NCI-H146 treated with DMSO at 0.1 percent for 48 hours (cell line): ENCODE results near the gene SEMA7A.

Experiments
- DNase-seq: peaks from one replicate; lab custom pipeline; 2025; ENCODE audit not compliant: unreplicated experiment; lab: John Stamatoyannopoulos, UW

The SEMA7A gene

GRCh38 chr15:74431645-74432044 lies 2.1 kb downstream of the SEMA7A start:
- no peak for DNase-seq

GRCh38 chr15:74431116-74431515 lies 2.6 kb downstream of the SEMA7A start:
- DNase-seq: no peak

GRCh38 chr15:74430510-74430951 lies 3.2 kb downstream of the SEMA7A start:
- no peak for DNase-seq

- no peak for DNase-seq
Observed at GRCh38 chr15:74429781-74430400, 3.9 kb downstream of the SEMA7A start.

GRCh38 chr15:74428970-74429780 lies 4.6 kb downstream of the SEMA7A start:
- no peak for DNase-seq

GRCh38 chr15:74428442-74428787 lies 5.3 kb downstream of the SEMA7A start:
- DNase-seq: no peak

- no peak for DNase-seq
Observed at GRCh38 chr15:74427607-74428441, 5.9 kb downstream of the SEMA7A start.

- DNase-seq: no peak
Observed at GRCh38 chr15:74426404-74427281, 7.1 kb downstream of the SEMA7A start.

GRCh38 chr15:74425630-74426029 lies 8.1 kb downstream of the SEMA7A start:
- no peak for DNase-seq

GRCh38 chr15:74424901-74425528 lies 8.7 kb downstream of the SEMA7A start:
- no peak for DNase-seq

GRCh38 chr15:74423431-74424257 lies 10.1 kb downstream of the SEMA7A start:
- DNase-seq: no peak

GRCh38 chr15:74422652-74423430 lies 10.9 kb downstream of the SEMA7A start:
- no peak for DNase-seq

- DNase-seq: no peak
Observed at GRCh38 chr15:74422265-74422651, 11.5 kb downstream of the SEMA7A start.

- no peak for DNase-seq
Observed at GRCh38 chr15:74421302-74422245, 12.2 kb downstream of the SEMA7A start.

GRCh38 chr15:74420193-74420905 lies 13.4 kb downstream of the SEMA7A start:
- DNase-seq: no peak

- no peak for DNase-seq
Observed at GRCh38 chr15:74419432-74419831, 14.3 kb downstream of the SEMA7A start.
